Measurements from ENCODE around the gene ZNF232. TPM values are rescaled to one million over a fixed set of nuclear protein-coding genes. Genes with fewer than 3 reads are reported as not detected.
"Not testable (repeated sequence)": the region's sequence is repeated elsewhere in the genome, so short reads cannot be mapped to it uniquely, and the experiment has no call there.

The ZNF232 gene
- total RNA-seq: 7.9 and 8.5 TPM in 2 replicates
- long read RNA-seq, transcript ZNF232-205 (5 exons, 1,553 nt): major isoform, 6 of 56 reads
- long read RNA-seq, transcript ZNF232-208 (4 exons, 1,610 nt): major isoform, 6 of 56 reads
- long read RNA-seq, partial matches to known transcripts: 16 of 56 reads
- long read RNA-seq, other reads (novel, unspliced or antisense): 28 of 56 reads

DNA sequence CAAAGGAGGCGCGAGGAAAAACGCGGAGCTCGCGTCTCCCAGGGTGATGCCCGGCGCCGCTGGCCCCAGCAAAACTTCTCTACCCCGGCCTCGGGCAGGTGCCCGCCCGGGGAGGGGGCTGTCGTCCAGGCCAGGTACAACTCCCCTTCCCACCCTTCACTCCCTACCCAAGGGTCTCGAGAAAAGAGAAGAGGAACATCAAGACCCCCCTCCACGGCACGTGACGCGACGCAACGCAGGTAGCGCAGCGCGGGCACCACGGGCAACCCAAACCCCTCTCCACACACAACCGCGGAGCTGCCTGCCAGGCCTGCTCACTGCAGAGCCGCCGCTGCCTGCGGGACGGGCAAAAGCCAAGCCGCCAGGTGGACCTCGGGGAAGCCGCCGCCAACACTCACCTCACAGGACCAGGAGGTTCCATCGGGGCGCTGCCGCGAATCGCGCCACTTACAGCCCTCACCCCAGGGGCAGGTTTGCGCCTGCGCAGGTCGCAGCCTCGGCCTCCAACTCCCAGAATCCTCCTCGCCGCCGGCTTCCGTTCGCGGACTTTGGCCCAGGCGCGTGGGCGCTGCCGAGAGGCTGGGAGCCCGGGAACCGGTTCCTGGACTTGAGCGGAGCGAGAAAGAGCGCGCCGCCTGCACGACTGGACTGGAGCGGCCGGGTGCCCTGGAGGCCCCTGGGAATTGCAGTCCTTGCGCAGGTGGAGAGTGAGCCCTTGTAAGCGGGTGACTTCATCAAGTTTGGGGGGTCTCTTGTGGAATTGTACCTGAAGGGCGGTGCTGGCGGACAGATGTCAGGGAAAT, at the start of gene ZNF232:
Gene ZNF232 (minus strand): TSS at position 477 of the 803 bp plus-strand sequence. CDS start 56 bp downstream, at position 421.
- TF ChIP-seq CTCF (IDR thresholded peaks at IDR 0.05): no peak
- Mint-ChIP-seq H3K27me3 (ENCODE audit: unreplicated experiment) (no peaks in the 10 kb centered on the region), H3K36me3 (ENCODE audit: unreplicated experiment) (peaks cover 36% of the 10 kb centered on the region), H3K27ac (ENCODE audit: unreplicated experiment) (peak within 1 kb of the TSS; percentile 92), H3K4me1 (ENCODE audit: unreplicated experiment) (peaks cover 18% of the 10 kb centered on the region), H3K9me3 (ENCODE audit: unreplicated experiment) (peaks cover 10% of the 10 kb centered on the region), H3K4me3 (ENCODE audit: unreplicated experiment) (peak within 1 kb of the TSS; percentile 91)
- DNase-seq (ENCODE audit: extremely low spot score, unreplicated experiment): peak; percentile 98

DNA sequence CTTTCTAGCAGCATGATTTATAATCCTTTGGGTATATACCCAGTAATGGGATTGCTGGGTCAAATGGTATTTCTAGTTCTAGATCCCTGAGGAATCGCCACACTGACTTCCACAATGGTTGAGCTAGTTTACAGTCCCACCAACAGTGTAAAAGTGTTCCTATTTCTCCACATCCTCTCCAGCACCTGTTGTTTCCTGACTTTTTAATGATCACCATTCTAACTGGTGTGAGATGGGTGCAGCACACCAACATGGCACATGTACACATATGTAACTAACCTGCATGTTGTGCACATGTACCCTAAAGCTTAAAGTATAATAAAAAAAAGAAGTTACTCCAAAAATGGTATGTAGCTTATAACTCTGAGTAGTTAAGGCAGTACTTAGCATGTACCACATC, 49.0 kb upstream of the ZNF232 start:
- H3K4me1 Mint-ChIP-seq (ENCODE audit: unreplicated experiment); DNase-seq (ENCODE audit: extremely low spot score, unreplicated experiment); H3K36me3 Mint-ChIP-seq (ENCODE audit: unreplicated experiment); H3K27ac Mint-ChIP-seq (ENCODE audit: unreplicated experiment); H3K4me3 Mint-ChIP-seq (ENCODE audit: unreplicated experiment); H3K9me3 Mint-ChIP-seq (ENCODE audit: unreplicated experiment): not testable (repeated sequence)
- peaks cover 54% of the 10 kb centered on the region for H3K27me3 Mint-ChIP-seq (ENCODE audit: unreplicated experiment)

DNA sequence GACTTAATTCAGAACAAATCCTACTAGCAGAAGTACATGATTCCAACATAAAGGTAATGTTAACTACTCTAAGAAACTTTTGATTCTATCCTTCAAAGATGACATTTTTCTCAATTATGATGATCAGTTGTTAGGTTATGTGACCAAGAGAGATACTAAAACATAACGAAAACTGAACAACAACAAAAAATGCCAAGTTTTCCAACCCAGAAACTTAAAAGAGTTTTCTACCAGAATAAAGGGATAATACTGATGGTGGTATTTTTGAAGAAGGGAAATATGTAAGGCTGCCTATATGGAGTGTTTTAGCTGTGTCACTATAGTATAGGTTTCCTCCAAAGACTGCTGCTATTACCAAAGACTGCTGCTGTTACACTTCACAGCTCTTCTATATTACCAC, 34.4 kb upstream of the ZNF232 start:
- not testable (repeated sequence) for H3K9me3 Mint-ChIP-seq (ENCODE audit: unreplicated experiment); H3K4me1 Mint-ChIP-seq (ENCODE audit: unreplicated experiment); H3K36me3 Mint-ChIP-seq (ENCODE audit: unreplicated experiment); H3K4me3 Mint-ChIP-seq (ENCODE audit: unreplicated experiment); H3K27ac Mint-ChIP-seq (ENCODE audit: unreplicated experiment); DNase-seq (ENCODE audit: extremely low spot score, unreplicated experiment)
- H3K27me3 Mint-ChIP-seq (ENCODE audit: unreplicated experiment): peaks cover 35% of the 10 kb centered on the region

GRCh38 chr17:5142877-5143276, 31.2 kb upstream of the ZNF232 start:
- DNase-seq (ENCODE audit: extremely low spot score, unreplicated experiment); H3K27ac Mint-ChIP-seq (ENCODE audit: unreplicated experiment); H3K36me3 Mint-ChIP-seq (ENCODE audit: unreplicated experiment); H3K9me3 Mint-ChIP-seq (ENCODE audit: unreplicated experiment); H3K4me1 Mint-ChIP-seq (ENCODE audit: unreplicated experiment); H3K4me3 Mint-ChIP-seq (ENCODE audit: unreplicated experiment): not testable (repeated sequence)
- peaks cover 30% of the 10 kb centered on the region for H3K27me3 Mint-ChIP-seq (ENCODE audit: unreplicated experiment)

DNA sequence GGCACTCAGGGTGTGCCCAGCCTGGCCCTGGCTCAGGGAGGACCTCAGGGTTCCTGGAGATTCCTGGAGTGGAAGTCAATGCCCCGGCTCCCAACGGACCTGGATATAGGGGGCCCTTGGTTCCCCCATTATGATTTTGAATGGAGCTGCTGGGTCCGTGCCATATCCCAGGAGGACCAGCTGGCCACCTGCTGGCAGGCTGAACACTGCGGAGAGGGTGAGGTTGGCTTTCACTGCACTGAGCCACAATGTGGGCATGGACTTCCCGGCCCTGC, 27.7 kb upstream of the ZNF232 start:
- Mint-ChIP-seq H3K27me3 (ENCODE audit: unreplicated experiment) (peaks cover 9% of the 10 kb centered on the region), H3K27ac (ENCODE audit: unreplicated experiment) (no peak overlapping the region), H3K4me1 (ENCODE audit: unreplicated experiment) (no peaks in the 10 kb centered on the region), H3K4me3 (ENCODE audit: unreplicated experiment) (no peak overlapping the region), H3K36me3 (ENCODE audit: unreplicated experiment) (no peaks in the 10 kb centered on the region), H3K9me3 (ENCODE audit: unreplicated experiment) (no peaks in the 10 kb centered on the region)
- peak; percentile 76 for DNase-seq (ENCODE audit: extremely low spot score, unreplicated experiment)
- TF ChIP-seq CTCF (IDR thresholded peaks at IDR 0.05): no peak

- Mint-ChIP-seq H3K36me3 (ENCODE audit: unreplicated experiment) (no peaks in the 10 kb centered on the region), H3K27me3 (ENCODE audit: unreplicated experiment) (peaks cover 7% of the 10 kb centered on the region), H3K4me3 (ENCODE audit: unreplicated experiment) (no peak overlapping the region), H3K4me1 (ENCODE audit: unreplicated experiment) (no peaks in the 10 kb centered on the region), H3K9me3 (ENCODE audit: unreplicated experiment) (no peaks in the 10 kb centered on the region), H3K27ac (ENCODE audit: unreplicated experiment) (no peak overlapping the region)
- no peak for TF ChIP-seq CTCF (IDR thresholded peaks at IDR 0.05)
- DNase-seq (ENCODE audit: extremely low spot score, unreplicated experiment): no peak
These were observed 27.2 kb upstream of the ZNF232 start for GRCh38 chr17:5138616-5139457.

DNA sequence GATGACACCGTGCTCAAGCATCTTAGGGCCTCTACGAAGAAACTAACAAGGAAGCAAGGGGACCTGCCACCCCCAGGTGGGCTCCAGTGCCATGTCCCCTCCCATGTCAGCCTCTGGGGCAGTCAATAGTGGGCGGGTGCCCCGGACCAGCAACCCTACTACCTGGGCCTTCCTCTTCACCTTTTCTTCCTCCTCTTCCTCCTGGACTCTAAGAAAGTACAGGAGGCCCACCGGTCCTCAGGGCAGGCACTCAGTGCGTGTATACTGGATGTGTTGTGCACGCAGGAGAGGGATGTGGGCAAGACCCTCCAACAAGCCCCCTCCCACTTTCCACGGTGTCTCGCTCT, 26.5 kb upstream of the ZNF232 start:
- not testable (repeated sequence) for H3K9me3 Mint-ChIP-seq (ENCODE audit: unreplicated experiment); H3K27ac Mint-ChIP-seq (ENCODE audit: unreplicated experiment); H3K27me3 Mint-ChIP-seq (ENCODE audit: unreplicated experiment); H3K36me3 Mint-ChIP-seq (ENCODE audit: unreplicated experiment); H3K4me1 Mint-ChIP-seq (ENCODE audit: unreplicated experiment); H3K4me3 Mint-ChIP-seq (ENCODE audit: unreplicated experiment)
- peak; percentile 76 for DNase-seq (ENCODE audit: extremely low spot score, unreplicated experiment)

DNA sequence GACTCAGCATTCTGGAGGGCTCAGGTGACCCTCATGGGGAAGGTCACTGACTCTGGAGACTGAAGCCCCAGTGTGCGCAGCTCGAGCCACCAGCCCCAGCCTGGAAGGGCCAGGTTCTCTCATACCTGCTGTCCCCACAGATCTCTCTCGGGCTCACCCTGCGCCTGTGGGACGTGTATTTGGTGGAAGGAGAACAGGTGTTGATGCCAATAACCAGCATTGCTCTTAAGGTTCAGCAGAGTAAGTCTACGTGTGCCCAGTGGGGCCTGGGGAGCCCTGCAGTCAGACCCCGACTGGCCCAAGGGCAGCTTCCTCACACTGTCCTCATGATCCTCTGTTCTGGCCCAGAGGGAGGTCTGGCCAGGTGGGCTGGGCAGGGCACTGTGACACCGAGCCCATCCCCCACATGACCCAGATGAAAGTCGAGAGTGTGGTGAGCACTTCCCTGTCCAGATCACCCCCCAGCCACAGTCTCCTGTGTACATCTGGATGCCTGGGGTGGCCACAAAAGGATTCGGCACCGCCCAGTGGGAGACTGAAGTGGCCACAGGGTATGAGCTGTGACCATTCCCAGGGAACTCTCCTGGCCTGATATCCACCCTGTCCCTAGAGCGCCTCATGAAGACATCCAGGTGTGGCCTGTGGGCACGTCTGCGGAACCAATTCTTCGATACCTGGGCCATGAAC, 26.0 kb upstream of the ZNF232 start:
- peak; percentile 69 for DNase-seq (ENCODE audit: extremely low spot score, unreplicated experiment)
- H3K4me1 Mint-ChIP-seq (ENCODE audit: unreplicated experiment); H3K27ac Mint-ChIP-seq (ENCODE audit: unreplicated experiment); H3K27me3 Mint-ChIP-seq (ENCODE audit: unreplicated experiment); H3K9me3 Mint-ChIP-seq (ENCODE audit: unreplicated experiment); H3K4me3 Mint-ChIP-seq (ENCODE audit: unreplicated experiment); H3K36me3 Mint-ChIP-seq (ENCODE audit: unreplicated experiment): not testable (repeated sequence)
